ENCODE data around the gene SEC23B. TPM values are rescaled to one million over a fixed set of nuclear protein-coding genes. Genes with fewer than 3 reads are reported as not detected.

SEC23B gene
- total RNA-seq, 4 donors from 2014 or later, result 32.5 to 43.9 (median 41.3) TPM

- intact Hi-C loops (cut with DNase I; ENCODE audit: low total_unique reads), result no loop called here
- 93 to 94% methylated on average over 2 of the region's 2 CpGs for WGBS, 2 donors
- H3K4me3 ChIP-seq (ENCODE audit: low read depth, poor library complexity, severe bottlenecking), result no peak overlapping the region
- DNase-seq (ENCODE audit: low spot score in 2 of 2), result no peak
- TF ChIP-seq, protein P1, sequence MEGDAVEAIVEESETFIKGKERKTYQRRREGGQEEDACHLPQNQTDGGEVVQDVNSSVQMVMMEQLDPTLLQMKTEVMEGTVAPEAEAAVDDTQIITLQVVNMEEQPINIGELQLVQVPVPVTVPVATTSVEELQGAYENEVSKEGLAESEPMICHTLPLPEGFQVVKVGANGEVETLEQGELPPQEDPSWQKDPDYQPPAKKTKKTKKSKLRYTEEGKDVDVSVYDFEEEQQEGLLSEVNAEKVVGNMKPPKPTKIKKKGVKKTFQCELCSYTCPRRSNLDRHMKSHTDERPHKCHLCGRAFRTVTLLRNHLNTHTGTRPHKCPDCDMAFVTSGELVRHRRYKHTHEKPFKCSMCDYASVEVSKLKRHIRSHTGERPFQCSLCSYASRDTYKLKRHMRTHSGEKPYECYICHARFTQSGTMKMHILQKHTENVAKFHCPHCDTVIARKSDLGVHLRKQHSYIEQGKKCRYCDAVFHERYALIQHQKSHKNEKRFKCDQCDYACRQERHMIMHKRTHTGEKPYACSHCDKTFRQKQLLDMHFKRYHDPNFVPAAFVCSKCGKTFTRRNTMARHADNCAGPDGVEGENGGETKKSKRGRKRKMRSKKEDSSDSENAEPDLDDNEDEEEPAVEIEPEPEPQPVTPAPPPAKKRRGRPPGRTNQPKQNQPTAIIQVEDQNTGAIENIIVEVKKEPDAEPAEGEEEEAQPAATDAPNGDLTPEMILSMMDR (IDR thresholded peaks at IDR 0.05), result no peak
- no peak for TF ChIP-seq POLR2A (IDR thresholded peaks at IDR 0.05)
These were observed 20.1 kb downstream of the SEC23B start for GRCh38 chr20:18527836-18528235.

DNA sequence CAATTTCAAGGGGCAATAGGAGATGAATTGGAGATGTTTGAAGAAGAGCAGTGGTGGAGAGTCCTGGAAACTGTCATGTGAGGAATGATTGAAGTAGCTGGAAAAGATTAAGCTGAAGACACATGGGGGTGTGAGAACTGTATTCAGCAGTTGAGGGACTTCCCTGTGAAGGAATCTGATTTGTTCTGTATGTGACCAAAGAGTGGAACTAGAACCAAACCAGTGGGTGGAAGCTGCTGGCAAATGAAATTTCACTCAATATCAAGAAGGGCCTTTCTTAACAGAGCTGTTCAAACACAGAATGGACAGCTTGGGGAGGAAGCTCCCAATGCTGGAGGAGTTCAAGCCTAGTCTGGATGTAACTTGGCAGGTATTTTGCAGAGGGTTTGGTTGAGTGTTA is 21.3 kb downstream of the SEC23B start:
- no peak for DNase-seq (ENCODE audit: low spot score in 2 of 2)
- no peak for TF ChIP-seq POLR2A (IDR thresholded peaks at IDR 0.05)
- TF ChIP-seq, protein P1 (IDR thresholded peaks at IDR 0.05), result no peak
- intact Hi-C loops (cut with DNase I; ENCODE audit: low total_unique reads), result no loop called here
- H3K4me3 ChIP-seq (ENCODE audit: low read depth, poor library complexity, severe bottlenecking), result no peak overlapping the region

- no peak for DNase-seq (ENCODE audit: low spot score in 2 of 2)
- intact Hi-C loops (cut with DNase I; ENCODE audit: low total_unique reads), result no loop called here
- 94 to 97% methylated on average over 6 of the region's 6 CpGs for WGBS, 2 donors
- H3K4me3 ChIP-seq (ENCODE audit: low read depth, poor library complexity, severe bottlenecking), result no peak overlapping the region
- TF ChIP-seq, protein P1 (IDR thresholded peaks at IDR 0.05), result no peak
- TF ChIP-seq POLR2A (IDR thresholded peaks at IDR 0.05), result no peak
These were observed 24.9 kb downstream of the SEC23B start for GRCh38 chr20:18532626-18533025.

DNA sequence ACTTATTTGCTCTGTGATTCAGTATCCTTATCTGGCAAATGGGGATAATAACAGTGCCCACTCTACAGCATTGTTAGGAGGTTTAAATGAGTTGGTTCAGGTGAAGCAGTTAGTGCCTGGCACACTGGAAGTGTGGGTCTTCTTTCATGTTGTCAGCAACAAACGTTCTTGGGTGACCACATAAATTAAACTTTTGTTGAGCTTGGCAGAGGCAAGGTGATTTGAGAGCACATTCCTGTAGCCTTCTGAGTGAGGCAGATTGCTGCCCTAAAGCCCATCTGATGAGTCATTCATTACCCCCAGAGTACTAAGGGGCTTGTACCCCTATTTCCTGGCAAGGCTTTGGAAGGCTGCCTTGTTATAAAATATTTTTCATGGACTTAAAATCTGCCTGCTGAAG is 25.8 kb downstream of the SEC23B start:
- 52 to 53% methylated on average over 1 of the region's 1 CpG for WGBS, 2 donors
- intact Hi-C loops (cut with DNase I; ENCODE audit: low total_unique reads), result no loop called here
- DNase-seq (ENCODE audit: low spot score in 2 of 2), result no peak
- no peak overlapping the region for H3K4me3 ChIP-seq (ENCODE audit: low read depth, poor library complexity, severe bottlenecking)
- no peak for TF ChIP-seq POLR2A (IDR thresholded peaks at IDR 0.05)
- TF ChIP-seq, protein P1 (IDR thresholded peaks at IDR 0.05), result no peak

GRCh38 chr20:18533978-18534644 is 26.4 kb downstream of the SEC23B start:
- H3K4me3 ChIP-seq (ENCODE audit: low read depth, poor library complexity, severe bottlenecking), result no peak overlapping the region
- no peak for TF ChIP-seq POLR2A (IDR thresholded peaks at IDR 0.05)
- TF ChIP-seq, protein P1 (IDR thresholded peaks at IDR 0.05), result no peak
- 86 to 94% methylated on average over 6 of the region's 6 CpGs for WGBS, 2 donors
- no peak for DNase-seq (ENCODE audit: low spot score in 2 of 2)
- intact Hi-C loops (cut with DNase I; ENCODE audit: low total_unique reads), result no loop called here

GRCh38 chr20:18537651-18538050 is 29.9 kb downstream of the SEC23B start:
- DNase-seq (ENCODE audit: low spot score in 2 of 2), result no peak
- 93 to 100% methylated on average over 2 of the region's 2 CpGs for WGBS, 2 donors
- intact Hi-C loops (cut with DNase I; ENCODE audit: low total_unique reads), result no loop called here
- H3K4me3 ChIP-seq (ENCODE audit: low read depth, poor library complexity, severe bottlenecking), result no peak overlapping the region
- no peak for TF ChIP-seq POLR2A (IDR thresholded peaks at IDR 0.05)
- TF ChIP-seq, protein P1 (IDR thresholded peaks at IDR 0.05), result no peak

All from lower leg skin (tissue), 4 donors.